IMR-90 (cell line): ENCODE measurements around the gene HNF1B. TPM values are rescaled to one million over a fixed set of nuclear protein-coding genes. Genes with fewer than 3 reads are reported as not detected.

Experiments used
- ATAC-seq: fragments of 200-7000 bp; cut with Tn5 transposase; 2 replicates; pipeline ENCODE4 v1.9.1; 2020; ENCODE audit warnings: low read depth, mild to moderate bottlenecking, moderate library complexity
- BruUV-seq: library from RNA; stranded (reverse); fragments of 400-500 nt; replicated peaks from 2 replicates; lab custom pipeline; 2021; lab: Mats Ljungman, UMichigan
- CTCF ChIA-PET: fragments of 300-600 bp; formaldehyde crosslinking; extraction: SDS; loops from one replicate; lab custom pipeline; 2021; ENCODE audit warnings: antibody characterized with exemption; lab: Yijun Ruan, JAX
- POLR2A ChIA-PET: fragments of 300-600 bp; sonication (Branson Sonifier 250); formaldehyde crosslinking; loops from one replicate; lab custom pipeline; 2022; ENCODE audit warnings: antibody characterized with exemption; ENCODE audit not compliant: unreplicated experiment; lab: Charles Lee
- DNase-seq: peaks from one replicate; pipeline ENCODE4 v3.0.0; 2013
- H2AFZ ChIP-seq: replicated peaks from 2 replicates; pipeline ENCODE3; 2013; ENCODE audit warnings: low read length, mild to moderate bottlenecking; ENCODE audit not compliant: poor library complexity
- H2AK5ac ChIP-seq: 2 replicates; pipeline ENCODE4 v1.6.1; 2013; ENCODE audit warnings: low read depth, low read length, inconsistent platforms
- H2AK9ac ChIP-seq: replicated peaks from 2 replicates; pipeline ENCODE3; 2013; ENCODE audit warnings: mild to moderate bottlenecking, low read depth, low read length, moderate library complexity; ENCODE audit not compliant: poor library complexity
- H2BK120ac ChIP-seq: 2 replicates; pipeline ENCODE4 v1.6.1; 2013; ENCODE audit warnings: low read depth, low read length, inconsistent platforms
- H2BK15ac ChIP-seq: 3 replicates; pipeline ENCODE4 v1.6.1; 2013; ENCODE audit warnings: low read depth, low read length, inconsistent platforms
- H2BK20ac ChIP-seq: 2 replicates; pipeline ENCODE4 v1.6.1; 2013; ENCODE audit warnings: low read depth, mild to moderate bottlenecking, inconsistent platforms, low read length, moderate library complexity
- H2BK5ac ChIP-seq: 2 replicates; pipeline ENCODE4 v1.6.1; 2013; ENCODE audit warnings: mild to moderate bottlenecking, low read depth, low read length, inconsistent platforms; ENCODE audit not compliant: poor library complexity, severe bottlenecking
- H3K14ac ChIP-seq: replicated peaks from 2 replicates; pipeline ENCODE4 v1.6.1; 2013; ENCODE audit warnings: low read depth, low read length, inconsistent platforms
- H3K18ac ChIP-seq: 2 replicates; pipeline ENCODE4 v1.6.1; 2013; ENCODE audit warnings: low read depth, low read length, control low read depth
- H3K23ac ChIP-seq: 2 replicates; pipeline ENCODE4 v1.6.1; 2013; ENCODE audit warnings: low read depth, low read length, inconsistent platforms
- H3K27ac ChIP-seq: 2 replicates; pipeline ENCODE4 v1.5.1; 2013; ENCODE audit warnings: mild to moderate bottlenecking, control low read depth, low read length; ENCODE audit not compliant: insufficient read depth
- H3K27me3 ChIP-seq: 2 replicates; pipeline ENCODE4 v1.6.1; 2013; ENCODE audit warnings: low read length; ENCODE audit not compliant: control insufficient read depth, insufficient read depth
- H3K36me3 ChIP-seq: 2 replicates; pipeline ENCODE4 v1.6.1; 2013; ENCODE audit warnings: low read length, mixed read lengths; ENCODE audit not compliant: control insufficient read depth, insufficient read depth
- H3K4ac ChIP-seq: 2 replicates; pipeline ENCODE4 v1.6.1; 2013; ENCODE audit warnings: low read depth, low read length, inconsistent platforms
- H3K4me1 ChIP-seq: 2 replicates; pipeline ENCODE4 v1.6.1; 2013; ENCODE audit warnings: low read length, mixed read lengths; ENCODE audit not compliant: control insufficient read depth, insufficient read depth
- H3K4me2 ChIP-seq: 2 replicates; pipeline ENCODE4 v1.6.1; 2013; ENCODE audit warnings: low read depth, mild to moderate bottlenecking, control low read depth, low read length, moderate library complexity
- H3K4me3 ChIP-seq: 2 replicates; pipeline ENCODE4 v1.5.1; 2013; ENCODE audit warnings: low read depth, mild to moderate bottlenecking, control low read depth, low read length, moderate library complexity; ENCODE audit not compliant: insufficient read depth
- H3K56ac ChIP-seq: 2 replicates; pipeline ENCODE4 v1.6.1; 2013; ENCODE audit warnings: low read length, inconsistent platforms; ENCODE audit not compliant: insufficient read depth; ENCODE audit errors: extremely low read depth
- H3K79me1 ChIP-seq, 2 experiments: 2 replicates each; pipeline ENCODE4 v1.6.1; 2013; ENCODE audit warnings: low read length in 2 of 2, inconsistent platforms in 1 of 2, low read depth in 1 of 2
- H3K9ac ChIP-seq: 2 replicates; pipeline ENCODE4 v1.6.1; 2013; ENCODE audit warnings: low read depth, low read length, control low read depth
- H3K9me1 ChIP-seq: 2 replicates; pipeline ENCODE4 v1.6.1; 2013; ENCODE audit warnings: low read length, inconsistent platforms; ENCODE audit not compliant: insufficient read depth
- H3K9me3 ChIP-seq: 2 replicates; pipeline ENCODE4 v1.6.1; 2013; ENCODE audit warnings: low read length; ENCODE audit not compliant: control insufficient read depth, insufficient read depth
- H4K20me1 ChIP-seq: 2 replicates; pipeline ENCODE4 v1.6.1; 2013; ENCODE audit warnings: low read length, inconsistent platforms; ENCODE audit not compliant: insufficient read depth
- H4K5ac ChIP-seq: 2 replicates; pipeline ENCODE4 v1.6.1; 2013; ENCODE audit warnings: mild to moderate bottlenecking, low read depth, low read length, control low read depth
- H4K8ac ChIP-seq, 2 experiments: 2 replicates each; pipeline ENCODE4 v1.6.1; 2013; ENCODE audit warnings: low read depth in 2 of 2, low read length in 2 of 2, control low read depth in 1 of 2, inconsistent platforms in 1 of 2
- H4K91ac ChIP-seq: 2 replicates; pipeline ENCODE4 v1.6.1; 2013; ENCODE audit warnings: low read depth, low read length, inconsistent platforms; ENCODE audit not compliant: insufficient read depth
- BHLHE40 ChIP-seq: fragments of 150-350 bp; IDR thresholded peaks from 2 replicates; pipeline ENCODE4 v1.6.1; 2016; ENCODE audit warnings: mild to moderate bottlenecking, low read depth, low read length
- CEBPB ChIP-seq: IDR thresholded peaks from 2 replicates; pipeline ENCODE4 v1.6.1; 2012; ENCODE audit warnings: low read depth, low read length, improper control_type of control experiment
- CHD1 ChIP-seq: IDR thresholded peaks from 2 replicates; pipeline ENCODE4 v1.6.1; 2012; ENCODE audit warnings: low read depth, low read length, improper control_type of control experiment
- CTCF ChIP-seq: conservative IDR thresholded peaks from 2 replicates; pipeline ENCODE4 v1.5.1; 2012; ENCODE audit warnings: mild to moderate bottlenecking, low read depth, low read length, improper control_type of control experiment
- FOS ChIP-seq: fragments of 150-350 bp; IDR thresholded peaks from 2 replicates; pipeline ENCODE4 v1.6.1; 2016; ENCODE audit warnings: low read depth, low read length
- MAFK ChIP-seq: IDR thresholded peaks from 2 replicates; pipeline ENCODE4 v1.6.1; 2012; ENCODE audit warnings: low read depth, low read length, improper control_type of control experiment
- MAZ ChIP-seq: IDR thresholded peaks from 2 replicates; pipeline ENCODE4 v1.6.1; 2012; ENCODE audit warnings: low read depth, mild to moderate bottlenecking, low read length, improper control_type of control experiment, moderate library complexity, borderline replicate concordance
- MXI1 ChIP-seq: IDR thresholded peaks from 2 replicates; pipeline ENCODE4 v1.6.1; 2012; ENCODE audit warnings: low read depth, mild to moderate bottlenecking, low read length, moderate library complexity, borderline replicate concordance
- NFE2L2 ChIP-seq: fragments of 150-350 bp; IDR thresholded peaks from 2 replicates; pipeline ENCODE4 v1.6.1; 2016; ENCODE audit warnings: low read depth, mild to moderate bottlenecking, low read length
- POLR2A ChIP-seq: IDR thresholded peaks from 2 replicates; pipeline ENCODE4 v1.6.1; 2012; ENCODE audit warnings: mild to moderate bottlenecking, low read depth, low read length
- RAD21 ChIP-seq: IDR thresholded peaks from 2 replicates; pipeline ENCODE4 v1.6.1; 2012; ENCODE audit warnings: low read length, improper control_type of control experiment
- RCOR1 ChIP-seq: IDR thresholded peaks from 2 replicates; pipeline ENCODE4 v1.6.1; 2012; ENCODE audit warnings: mild to moderate bottlenecking, low read length, improper control_type of control experiment; ENCODE audit not compliant: insufficient replicate concordance
- RFX5 ChIP-seq: IDR thresholded peaks from 2 replicates; pipeline ENCODE4 v1.8.0; 2012; ENCODE audit warnings: low read depth, mild to moderate bottlenecking, low read length, moderate library complexity
- SMC3 ChIP-seq: fragments of 150-350 bp; IDR thresholded peaks from 2 replicates; pipeline ENCODE4 v1.6.1; 2016; ENCODE audit warnings: low read depth, mild to moderate bottlenecking, antibody characterized with exemption, low read length, moderate library complexity
- USF2 ChIP-seq: fragments of 150-350 bp; IDR thresholded peaks from 2 replicates; pipeline ENCODE4 v1.6.1; 2017; ENCODE audit warnings: mild to moderate bottlenecking, antibody characterized with exemption, low read length, low read depth
- WGBS, 2 experiments: methylation state at CpG; one replicate each; pipeline versions ENCODE4 v1.1.5 to v1.1.7; 2013; ENCODE audit warnings: missing lambda C conversion rate in 2 of 2; ENCODE audit not compliant: insufficient read length in 1 of 2; ENCODE audit errors: extremely low coverage in 2 of 2; 5-methylcytosine and 5-hydroxymethylcytosine counted together
- dilution Hi-C: fragments of 300-500 bp; cut with HindIII; formaldehyde crosslinking; loops from one replicate; pipeline ENCODE4 v1.14.3; 2018; ENCODE audit warnings: low sequenced_read_pairs; ENCODE audit not compliant: unreplicated experiment
- in situ Hi-C: fragments of 300-500 bp; cut with MboI; formaldehyde crosslinking; loops from 3 replicates; pipeline ENCODE4 v1.14.3; 2019; ENCODE audit warnings: low sequenced_read_pairs, inconsistent platforms, mixed read lengths
- intact Hi-C: fragments of 100-400 bp; cut with micrococcal nuclease; formaldehyde crosslinking; loops from 2 replicates; pipeline ENCODE4 v1.10.0; 2022
- polyA plus RNA-seq, 3 experiments: library from polyadenylated mRNA; depleted of rRNA; stranded (reverse); fragments of >200 nt; gene quantifications; 2 replicates each; pipeline ENCODE4 v1.2.3, GENCODE V29; 2012; ENCODE audit warnings: low replicate concordance in 1 of 3
- total RNA-seq: library from RNA; depleted of rRNA; stranded (reverse); fragments of >200 nt; gene quantifications from 2 replicates; pipeline ENCODE4 v1.2.3, GENCODE V29; 2012
- TF ChIP-seq, protein P1 (sequence below): fragments of 150-350 bp; IDR thresholded peaks from 2 replicates; pipeline ENCODE4 v1.6.1; 2016; ENCODE audit warnings: low read depth, mild to moderate bottlenecking, low read length, moderate library complexity, borderline replicate concordance

The HNF1B gene
- total and polyA plus RNA-seq, 2 of the 4 experiments (the other 2 are of a cell fraction), result not detected

DNA sequence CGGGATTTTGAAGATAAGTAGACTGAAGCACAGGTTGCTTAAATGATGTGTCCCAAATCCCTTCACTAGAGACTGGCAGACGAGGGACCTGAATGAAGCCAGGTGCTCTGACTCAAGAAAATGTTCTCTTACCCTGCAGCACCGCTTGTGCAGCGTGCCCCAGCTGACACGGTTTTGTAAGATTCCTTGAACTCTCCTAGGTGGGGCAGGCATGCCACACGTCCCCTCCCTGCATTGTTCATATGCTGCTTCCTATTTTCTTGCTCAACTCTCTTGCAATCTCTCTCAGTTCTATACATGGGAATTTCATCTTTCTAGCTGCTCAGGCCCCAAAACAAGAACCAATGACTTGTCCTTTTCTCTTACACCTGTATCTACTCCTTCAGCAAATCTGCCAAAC, 22.1 kb upstream of the HNF1B start:
- ATAC-seq, result no peak
- no peaks in the 10 kb centered on the region for H4K20me1 ChIP-seq
- no peak overlapping the region for H2AK9ac ChIP-seq
- no peak overlapping the region for H3K4ac ChIP-seq
- no peak overlapping the region for H2BK120ac ChIP-seq
- dilution Hi-C loops, result no loop called here
- BruUV-seq, result no TSS peak
- H3K18ac ChIP-seq, result no peak overlapping the region
- TF ChIP-seq BHLHE40 (no peak), RAD21 (no peak), CTCF (no peak), RFX5 (no peak), USF2 (no peak), SMC3 (no peak), CHD1 (no peak), CEBPB (no peak), MAFK (no peak), NFE2L2 (no peak), MAZ (no peak), POLR2A (no peak), RCOR1 (no peak), FOS (no peak), MXI1 (no peak)
- TF ChIP-seq, protein P1, sequence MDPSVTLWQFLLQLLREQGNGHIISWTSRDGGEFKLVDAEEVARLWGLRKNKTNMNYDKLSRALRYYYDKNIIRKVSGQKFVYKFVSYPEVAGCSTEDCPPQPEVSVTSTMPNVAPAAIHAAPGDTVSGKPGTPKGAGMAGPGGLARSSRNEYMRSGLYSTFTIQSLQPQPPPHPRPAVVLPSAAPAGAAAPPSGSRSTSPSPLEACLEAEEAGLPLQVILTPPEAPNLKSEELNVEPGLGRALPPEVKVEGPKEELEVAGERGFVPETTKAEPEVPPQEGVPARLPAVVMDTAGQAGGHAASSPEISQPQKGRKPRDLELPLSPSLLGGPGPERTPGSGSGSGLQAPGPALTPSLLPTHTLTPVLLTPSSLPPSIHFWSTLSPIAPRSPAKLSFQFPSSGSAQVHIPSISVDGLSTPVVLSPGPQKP, result no peak
- H3K36me3 ChIP-seq, result no peaks in the 10 kb centered on the region
- H3K9me3 ChIP-seq, result peaks cover 6% of the 10 kb centered on the region
- H3K9ac ChIP-seq, result no peak overlapping the region
- H2AK5ac ChIP-seq, result no peak overlapping the region
- in situ Hi-C loops, result loop anchor here (10.0 kb wide), 1 partner anchor 112 kb away; no protein-coding TSS in a partner anchor
- no peak overlapping the region for H4K91ac ChIP-seq
- H2BK20ac ChIP-seq, result no peak overlapping the region
- no peak overlapping the region for H3K23ac ChIP-seq
- intact Hi-C loops, result no loop called here
- no peak overlapping the region for H4K8ac ChIP-seq
- ChIA-PET POLR2A (no interaction called here), CTCF (no interaction called here)
- H3K4me3 ChIP-seq, result no peak overlapping the region
- no peaks in the 10 kb centered on the region for H3K4me1 ChIP-seq
- no peak overlapping the region for H3K27ac ChIP-seq
- no peak overlapping the region for H4K5ac ChIP-seq
- no peaks in the 10 kb centered on the region for H3K79me1 ChIP-seq
- H3K27me3 ChIP-seq, result peaks cover 9% of the 10 kb centered on the region
- H2BK5ac ChIP-seq, result no peak overlapping the region
- no peaks in the 10 kb centered on the region for H3K9me1 ChIP-seq
- no peak overlapping the region for H3K56ac ChIP-seq
- DNase-seq, result no peak
- no peak overlapping the region for H3K14ac ChIP-seq
- H3K4me2 ChIP-seq, result no peak overlapping the region
- H2AFZ ChIP-seq, result no peak overlapping the region
- H2BK15ac ChIP-seq, result no peak overlapping the region
- 77% methylated on average over 5 of the region's 6 CpGs; no CpG with 5 or more reads in 1 of the 2 experiments for WGBS, 2 experiments
